ENCODE results near the gene MGLL.
"Not testable (repeated sequence)": the region's sequence is repeated elsewhere in the genome, so short reads cannot be mapped to it uniquely, and the experiment has no call there.

MGLL gene

DNA sequence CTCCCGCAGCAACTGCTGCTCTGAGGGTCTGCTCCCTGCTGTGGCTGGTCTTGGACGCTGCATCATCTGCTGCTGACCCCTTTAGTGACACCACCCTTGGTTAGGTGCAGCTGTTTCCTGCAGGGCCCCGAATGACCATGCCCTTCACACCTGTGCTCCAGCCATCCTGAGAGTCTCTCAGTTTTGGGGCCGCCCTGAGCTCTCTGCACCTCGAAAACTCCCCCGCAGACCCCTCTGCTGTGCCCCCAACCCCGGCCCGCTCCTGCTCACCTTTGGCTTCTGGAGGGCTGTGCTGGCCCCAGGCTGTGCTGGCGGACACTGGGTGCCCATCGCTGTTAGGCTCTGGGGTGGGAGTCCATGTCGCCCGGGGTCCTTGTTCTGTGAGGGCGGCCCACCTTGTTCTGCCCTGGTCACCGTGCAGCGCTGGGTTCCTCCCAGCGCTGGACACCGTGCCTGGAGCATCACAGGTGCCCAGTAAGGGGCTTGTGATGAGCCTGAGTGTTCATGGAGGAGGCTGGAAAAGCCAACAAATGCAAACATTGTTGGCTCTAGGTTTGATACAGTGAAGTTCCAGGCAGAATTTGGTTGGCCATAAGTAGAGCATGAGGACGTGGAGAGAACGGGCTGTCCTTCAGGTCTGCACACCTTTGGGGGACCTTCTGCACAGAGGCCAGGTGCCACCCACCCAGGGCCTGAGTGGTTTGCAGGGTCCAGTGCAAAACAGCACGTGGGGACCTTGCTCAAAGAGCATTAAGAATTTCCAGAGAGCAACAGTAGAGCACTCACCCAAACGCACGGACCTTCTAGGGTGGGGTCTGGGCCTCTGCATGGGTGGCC is 137.2 kb downstream of the MGLL start:
- DNase-seq = no peak

DNA sequence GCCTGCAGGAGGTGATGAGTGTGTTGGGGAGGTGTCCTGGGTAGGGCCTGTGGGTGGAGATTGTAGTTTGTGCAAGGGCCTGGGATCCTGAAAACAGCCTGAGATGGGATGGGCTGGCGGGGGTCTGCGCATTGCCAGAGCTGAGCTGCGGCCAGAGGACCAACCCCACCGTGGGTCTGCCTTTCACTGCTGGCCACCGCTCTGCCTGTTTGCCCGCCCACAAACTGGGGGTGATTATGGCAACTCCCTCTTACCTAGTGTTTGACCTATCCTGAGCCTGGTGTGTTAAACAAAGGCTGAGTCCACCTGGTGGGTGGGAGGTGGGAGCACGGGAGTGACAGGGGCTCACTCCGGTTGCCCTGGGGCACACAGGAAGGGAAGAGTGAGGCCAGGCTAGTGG is 139.8 kb downstream of the MGLL start:
- DNase-seq = no peak

DNA sequence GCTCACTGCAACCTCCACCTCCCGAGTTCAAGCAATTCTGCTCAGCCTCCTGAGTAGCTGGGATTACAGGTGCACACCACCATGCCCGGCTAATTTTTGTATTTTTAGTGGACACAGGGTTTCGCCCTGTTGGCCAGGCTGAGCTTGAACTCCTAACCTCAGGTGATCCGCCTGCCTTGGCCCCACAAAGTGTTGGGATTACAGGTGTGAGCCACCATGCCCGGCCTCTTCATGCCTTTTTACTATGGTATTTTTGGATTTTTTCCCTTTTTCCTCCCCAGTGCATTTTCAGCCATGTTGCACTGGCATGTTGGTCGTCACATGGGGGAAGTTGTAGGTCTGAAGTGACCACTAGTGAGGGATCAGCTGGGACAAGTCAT is 140.2 kb downstream of the MGLL start:
- not testable (repeated sequence) for DNase-seq

DNA sequence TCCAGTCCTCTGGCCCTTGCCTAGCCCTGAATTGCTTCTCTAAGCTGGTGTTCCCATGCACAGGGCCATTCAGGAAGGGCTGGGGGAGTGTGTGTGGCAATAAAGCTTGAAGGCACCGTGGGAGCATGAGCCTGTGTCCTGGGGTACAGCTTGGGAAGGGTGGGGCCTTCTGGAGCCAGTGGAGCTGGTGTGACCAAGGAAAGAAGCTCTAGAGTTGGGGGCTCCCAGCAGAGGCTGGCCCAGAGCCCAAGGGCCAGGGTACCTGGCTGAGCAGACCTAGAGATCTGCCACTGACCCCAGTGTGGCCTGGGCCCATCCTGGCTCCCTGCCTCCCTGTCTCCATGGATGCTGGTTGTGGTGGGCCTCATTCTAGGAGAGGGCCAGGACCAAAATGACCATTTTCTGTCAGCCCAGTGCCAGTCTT is 141.5 kb downstream of the MGLL start:
- DNase-seq = no peak

DNA sequence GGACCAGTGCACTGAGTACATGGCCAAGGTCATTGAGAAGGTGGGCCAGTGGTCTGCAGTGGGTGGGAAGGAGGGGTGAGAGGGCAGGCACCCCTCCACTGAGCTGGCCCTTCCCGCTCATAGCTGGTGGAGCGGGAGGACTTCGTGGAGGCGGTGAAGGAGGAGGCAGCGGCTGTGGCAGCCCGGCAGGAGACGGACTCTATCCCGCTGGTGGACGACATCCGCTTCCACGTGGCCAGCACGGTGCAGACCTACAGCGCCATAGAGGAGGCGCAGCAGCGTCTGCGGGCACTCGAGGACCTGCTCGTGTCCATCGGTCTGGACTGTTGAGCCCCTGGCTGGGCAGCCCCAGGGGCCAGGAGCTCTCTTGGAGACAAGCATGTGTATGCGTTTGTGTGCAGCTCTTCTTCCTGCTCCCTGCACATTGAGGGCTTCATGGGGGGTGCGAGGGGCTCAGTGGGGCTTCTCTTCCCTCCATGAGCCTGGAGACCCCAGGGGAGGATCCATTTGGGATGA is 142.1 kb downstream of the MGLL start:
- no peak for DNase-seq

DNA sequence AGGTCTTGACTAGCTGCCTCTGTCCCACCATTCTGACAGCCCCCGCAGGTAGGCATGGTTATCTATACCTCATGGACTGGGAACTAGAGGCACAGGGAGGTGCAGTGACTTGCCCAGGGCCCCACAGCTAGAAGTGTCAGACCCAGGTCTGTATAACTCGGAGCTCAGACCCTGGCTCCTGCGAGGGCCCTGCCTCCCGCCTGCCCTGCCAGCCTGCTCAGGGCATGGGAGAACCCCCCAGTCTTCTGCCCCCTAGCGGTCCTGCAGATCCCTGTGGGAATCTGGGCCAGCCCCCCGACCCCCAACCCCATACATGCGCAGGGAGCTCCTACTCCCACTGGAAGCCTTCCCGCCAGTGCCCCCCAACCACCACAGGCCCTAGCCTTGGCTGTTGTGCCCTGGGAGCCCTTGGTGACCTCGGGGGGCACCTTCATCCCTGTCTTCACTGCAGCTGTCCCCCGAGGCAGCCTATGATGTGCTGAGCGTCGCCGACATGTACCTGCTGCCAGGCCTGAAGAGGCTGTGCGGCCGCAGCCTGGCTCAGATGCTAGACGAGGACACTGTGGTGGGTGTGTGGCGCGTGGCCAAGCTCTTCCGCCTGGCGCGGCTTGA is 142.7 kb downstream of the MGLL start:
- DNase-seq = no peak

DNA sequence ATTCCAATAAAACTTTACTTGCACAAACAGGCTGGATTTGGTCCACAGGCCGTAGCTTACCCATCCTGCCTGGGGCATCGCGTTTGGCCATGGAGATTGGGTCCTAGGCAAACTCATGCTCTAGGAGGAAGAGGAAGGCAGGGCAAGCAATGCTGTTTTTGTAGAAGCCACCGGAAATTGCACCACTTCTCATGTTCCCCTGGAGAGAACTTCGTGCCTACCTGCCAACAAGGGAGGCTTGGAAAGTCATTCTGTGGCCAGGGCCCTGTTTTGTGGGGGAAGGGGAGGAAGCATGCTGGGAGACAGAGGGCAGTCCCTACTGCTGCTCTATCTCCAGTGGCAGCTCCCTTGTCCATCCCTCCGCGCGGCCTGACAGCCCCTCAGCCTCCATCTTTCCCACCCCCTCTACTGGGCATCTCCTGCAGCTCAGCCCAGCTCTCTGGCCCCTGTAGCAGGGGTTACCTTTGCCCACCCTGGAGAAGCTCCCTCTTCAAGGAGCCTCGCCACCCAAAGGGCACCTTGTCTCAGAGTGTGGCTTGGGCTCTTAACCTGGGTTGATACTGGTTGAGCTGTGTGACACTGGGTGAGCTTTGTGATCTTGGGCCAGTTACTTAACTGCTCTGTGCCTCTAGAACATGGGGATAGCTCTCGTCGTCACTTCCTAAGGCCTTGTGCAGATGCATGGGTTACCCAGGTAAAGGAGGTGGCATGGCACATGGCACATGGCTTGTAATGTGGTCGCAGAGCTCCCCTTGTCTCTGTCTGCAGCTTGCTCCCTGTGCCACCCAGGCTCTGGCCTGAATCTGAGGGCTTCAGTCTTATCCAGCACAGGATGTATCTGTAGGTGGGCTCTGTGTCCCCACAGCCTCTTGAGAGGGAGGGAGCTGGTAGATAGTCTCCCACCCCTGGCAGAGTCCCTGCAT is 143.4 kb downstream of the MGLL start:
- no peak for DNase-seq

DNA sequence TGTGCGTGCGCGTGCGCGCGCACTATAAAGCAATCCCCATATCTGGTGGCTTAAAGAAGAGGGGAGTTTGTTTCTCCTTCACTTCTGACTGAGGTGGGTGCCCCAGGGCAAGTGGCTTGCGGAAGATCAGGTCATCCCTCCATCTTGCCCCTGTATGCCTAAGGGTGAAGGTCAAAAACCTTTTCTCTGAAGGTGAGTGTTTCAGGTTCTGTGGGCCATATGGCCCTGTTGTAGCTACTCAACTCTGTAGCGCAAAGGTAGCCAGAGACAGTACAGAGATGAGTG is 144.1 kb downstream of the MGLL start:
- DNase-seq = no peak

DNA sequence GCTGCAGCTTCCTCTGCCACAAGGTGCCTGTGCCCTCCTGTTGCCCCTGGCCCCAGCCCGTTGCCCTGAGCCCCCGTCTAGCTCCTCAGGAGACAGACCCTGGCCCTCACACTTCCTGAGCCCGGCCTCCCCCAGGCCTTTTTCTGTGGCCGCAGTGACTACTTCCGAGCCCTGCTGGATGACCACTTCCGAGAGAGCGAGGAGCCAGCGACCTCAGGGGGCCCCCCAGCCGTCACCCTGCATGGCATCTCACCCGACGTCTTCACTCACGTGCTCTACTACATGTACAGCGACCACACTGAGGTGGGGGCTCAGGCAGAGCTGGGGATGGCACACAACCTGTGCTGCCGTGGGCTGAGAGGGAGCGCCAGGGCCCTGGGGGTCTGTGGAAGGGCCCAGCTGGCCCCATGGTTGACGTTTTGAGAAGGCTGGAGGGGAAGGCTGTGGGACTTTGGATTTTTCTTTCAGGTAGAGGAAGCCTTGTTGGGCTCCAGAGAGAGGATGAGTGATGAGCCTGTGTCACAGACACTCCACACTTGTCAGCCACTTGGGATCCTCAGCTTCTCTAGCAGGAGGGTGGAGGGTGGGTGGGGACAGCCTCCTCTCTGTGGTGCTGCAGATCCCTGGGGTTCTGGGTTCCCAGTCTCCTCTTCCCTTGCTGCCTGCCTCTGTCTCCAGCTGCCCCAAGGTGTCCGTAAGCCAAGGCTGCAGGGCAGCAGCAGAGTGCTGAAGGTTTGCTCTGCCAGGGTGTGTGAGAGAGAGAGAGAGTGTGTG is 144.6 kb downstream of the MGLL start:
- no peak for DNase-seq

DNA sequence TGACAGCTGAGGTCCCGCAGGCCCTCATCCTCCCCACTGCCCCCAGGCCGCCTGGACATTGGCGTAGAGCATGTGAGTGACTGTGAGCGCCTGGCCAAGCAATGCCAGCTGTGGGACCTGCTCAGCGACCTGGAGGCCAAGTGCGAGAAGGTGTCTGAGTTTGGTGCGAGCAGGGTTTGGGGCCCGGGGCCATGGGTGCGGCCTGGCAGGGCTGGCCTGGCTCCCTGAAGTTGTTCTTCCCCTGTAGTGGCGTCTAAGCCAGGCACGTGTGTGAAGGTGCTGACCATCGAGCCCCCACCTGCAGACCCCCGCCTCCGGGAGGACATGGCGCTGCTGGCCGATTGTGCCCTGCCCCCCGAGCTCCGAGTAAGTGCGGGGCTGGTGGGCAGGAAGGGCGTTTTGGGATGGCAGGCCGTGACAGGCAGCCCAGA is 145.4 kb downstream of the MGLL start:
- DNase-seq = no peak

DNA sequence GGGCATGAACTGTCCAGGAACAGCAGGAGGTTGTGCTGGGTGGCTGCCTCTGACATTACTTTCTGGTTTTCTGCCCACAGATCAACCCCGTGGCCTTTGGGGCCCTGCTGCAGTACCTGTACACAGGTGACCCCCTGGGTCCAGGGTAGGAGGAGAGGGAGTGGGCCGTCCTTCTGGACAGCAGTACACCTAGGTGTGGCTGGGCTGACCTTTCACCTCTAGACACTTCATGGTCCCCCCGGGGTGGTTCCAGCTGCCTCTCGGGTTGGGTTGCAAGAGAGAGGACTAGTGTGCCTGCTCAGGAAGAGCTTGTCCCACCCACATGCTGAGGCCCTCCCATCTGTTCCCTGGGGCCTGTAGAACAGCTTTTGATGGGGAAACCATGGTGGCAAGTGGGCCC is 145.9 kb downstream of the MGLL start:
- DNase-seq = no peak

DNA sequence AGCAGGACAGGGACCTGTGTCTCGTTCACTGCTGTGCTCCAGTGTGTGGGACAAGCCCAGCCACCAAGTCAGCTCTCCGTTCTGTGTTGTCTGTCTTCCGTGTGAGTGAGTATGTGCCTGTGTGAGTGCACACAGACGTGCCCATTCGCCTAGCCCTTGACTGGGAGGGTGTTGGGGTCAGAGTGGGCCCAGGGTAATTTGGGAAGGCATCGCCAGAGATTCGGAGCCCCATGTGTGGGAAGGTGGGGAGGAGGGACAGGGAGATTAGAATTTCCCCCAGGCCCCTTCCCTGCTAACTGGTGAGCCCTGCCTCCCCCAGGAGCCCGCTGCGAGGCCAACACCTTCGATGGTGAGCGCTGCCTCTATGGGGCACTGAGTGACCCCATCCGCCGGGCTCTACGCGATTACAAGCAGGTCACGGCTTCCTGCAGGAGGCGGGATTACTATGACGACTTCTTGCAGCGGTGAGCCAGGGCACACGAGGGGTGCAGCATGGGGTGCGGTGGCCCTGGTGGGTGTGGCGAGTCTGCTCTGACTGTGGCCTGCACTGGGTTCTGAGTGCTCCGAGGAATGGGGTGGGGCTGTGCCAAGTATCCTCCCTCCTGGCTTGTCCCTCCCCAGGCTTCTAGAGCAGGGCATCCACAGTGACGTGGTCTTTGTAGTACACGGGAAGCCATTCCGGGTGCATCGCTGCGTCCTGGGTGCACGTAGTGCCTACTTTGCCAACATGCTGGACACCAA is 146.5 kb downstream of the MGLL start:
- no peak for DNase-seq

DNA sequence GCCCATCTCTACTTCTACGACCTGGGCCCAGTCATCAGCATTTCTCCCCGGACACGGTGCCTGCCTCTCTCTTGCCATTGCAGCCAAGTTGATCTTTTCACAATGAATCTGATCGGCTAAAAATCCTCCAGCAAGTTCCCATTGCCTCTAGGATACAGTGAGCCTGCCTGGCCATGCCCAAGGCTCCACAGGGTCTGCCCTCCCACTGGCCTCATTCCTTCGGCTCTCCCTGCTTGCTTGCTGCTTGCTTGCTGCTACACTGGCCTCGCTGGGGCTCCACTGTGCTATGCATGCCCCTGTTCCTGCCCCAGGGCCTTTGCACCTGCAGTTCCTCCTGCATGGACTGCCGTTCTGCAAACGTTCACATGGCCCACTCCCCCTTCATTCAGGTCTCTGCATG is 147.5 kb downstream of the MGLL start:
- DNase-seq = no peak

DNA sequence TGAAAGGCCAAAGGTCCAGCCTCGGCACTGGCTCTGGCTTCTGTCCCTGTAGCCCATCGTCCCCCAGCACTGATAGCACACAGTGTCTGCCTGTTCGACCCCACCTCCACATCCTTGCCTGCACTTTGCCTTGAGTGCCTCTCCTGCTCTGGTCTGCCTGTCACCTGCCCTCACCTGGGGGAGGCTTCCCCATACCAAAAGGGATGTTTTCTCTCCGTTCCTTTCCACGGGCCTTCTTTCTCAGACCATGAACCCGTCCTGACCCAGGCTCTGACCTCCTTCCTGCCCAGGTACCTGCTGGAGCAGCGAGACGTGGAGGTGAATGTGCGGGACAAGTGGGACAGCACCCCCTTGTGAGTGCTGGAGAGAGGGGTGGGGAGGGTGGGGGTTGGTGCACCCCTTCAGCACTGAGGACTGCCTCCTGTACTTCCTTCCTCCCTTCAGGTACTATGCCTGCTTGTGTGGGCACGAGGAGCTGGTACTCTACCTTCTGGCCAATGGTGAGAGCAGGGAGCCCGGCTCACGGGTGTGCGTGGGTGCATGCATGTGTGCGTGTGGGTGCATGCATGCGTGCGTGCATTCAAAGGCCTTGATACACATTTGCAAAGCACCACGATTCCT is 148.1 kb downstream of the MGLL start:
- DNase-seq = no peak

DNA sequence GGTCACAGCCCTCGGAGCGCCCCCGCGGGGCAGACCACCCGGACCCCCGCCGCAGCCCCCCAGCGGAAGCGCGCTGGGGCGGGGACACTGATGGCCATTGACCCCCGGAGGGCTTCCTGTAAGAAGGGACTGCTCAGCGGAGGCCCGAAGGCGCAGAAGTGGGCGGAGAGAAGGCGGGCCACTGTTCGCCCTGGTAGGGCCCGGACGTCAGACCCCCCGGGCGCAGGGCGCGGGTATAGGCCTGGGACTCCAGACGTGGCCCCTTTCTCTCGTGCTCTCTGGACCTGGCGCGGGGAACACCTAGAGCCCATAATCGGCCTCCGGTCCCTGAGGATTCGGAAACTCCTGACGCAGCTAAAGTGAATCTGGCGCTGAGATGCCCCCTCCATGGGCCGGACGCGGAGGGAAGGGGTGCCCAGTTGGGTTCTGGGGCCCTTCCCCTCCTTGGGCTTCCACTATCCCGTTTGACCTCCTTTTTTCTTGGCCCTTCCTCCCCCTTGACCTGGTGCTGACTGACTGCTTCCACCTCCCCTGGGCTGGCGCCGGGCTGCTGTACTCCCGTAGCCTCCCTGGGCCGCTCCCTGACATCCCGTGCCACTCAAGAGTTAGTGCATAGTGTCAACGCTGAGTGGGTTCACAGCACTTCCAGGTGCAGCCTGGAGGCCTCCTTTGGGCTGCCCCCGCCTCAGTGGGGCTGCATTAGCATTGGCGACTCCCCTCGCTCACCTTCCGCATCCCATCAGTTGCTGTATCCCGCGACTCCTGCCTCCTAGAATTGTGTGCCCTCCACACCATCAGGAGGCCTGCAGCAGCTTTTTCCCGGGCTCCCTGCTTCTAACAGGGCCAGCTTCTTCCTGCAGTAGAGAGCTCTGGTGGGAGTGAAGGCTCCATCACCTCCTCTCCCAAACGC is 148.9 kb downstream of the MGLL start:
- no peak for DNase-seq

DNA sequence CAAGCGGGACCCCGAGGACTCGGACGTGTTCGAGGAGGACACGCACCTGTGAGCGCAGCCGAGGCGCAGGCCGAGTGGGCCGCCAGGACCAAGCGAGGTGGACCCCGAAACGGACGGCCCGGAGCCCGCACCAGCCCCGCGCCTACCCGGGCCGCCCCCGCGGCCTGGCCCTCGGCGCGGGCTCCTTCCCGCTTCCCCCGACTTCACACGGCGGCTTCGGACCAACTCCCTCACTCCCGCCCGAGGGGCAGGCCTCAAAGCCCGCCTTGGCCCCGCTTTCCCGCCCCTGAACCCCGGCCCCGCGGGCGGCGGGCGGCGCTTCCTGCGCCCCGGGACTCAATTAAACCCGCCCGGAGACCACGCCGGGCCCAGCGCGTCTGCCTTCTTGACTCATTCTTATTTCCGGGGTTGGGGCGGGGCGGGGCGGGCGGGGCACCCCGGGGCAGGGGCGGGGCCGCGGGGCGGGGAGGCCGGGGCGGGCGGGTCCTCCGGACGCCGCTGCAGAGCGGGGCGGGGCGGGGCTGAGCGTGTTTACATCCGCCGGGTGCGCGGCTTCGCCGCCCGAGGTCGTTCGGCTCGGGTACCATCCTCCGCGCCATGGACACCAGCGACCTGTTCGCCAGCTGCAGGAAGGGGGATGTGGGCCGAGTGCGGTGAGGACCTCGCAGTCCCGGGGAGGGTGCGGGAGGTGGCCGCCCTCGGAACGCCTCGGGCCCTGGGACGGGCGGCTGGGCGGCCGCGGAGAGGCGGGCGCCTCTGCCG is 149.7 kb downstream of the MGLL start, which contains the start of gene ABTB1:
Gene ABTB1, plus strand, starts transcription at position 524 of the 762 bp plus-strand sequence. Its CDS starts 74 bp downstream, at position 598.
- DNase-seq = no peak

DNA sequence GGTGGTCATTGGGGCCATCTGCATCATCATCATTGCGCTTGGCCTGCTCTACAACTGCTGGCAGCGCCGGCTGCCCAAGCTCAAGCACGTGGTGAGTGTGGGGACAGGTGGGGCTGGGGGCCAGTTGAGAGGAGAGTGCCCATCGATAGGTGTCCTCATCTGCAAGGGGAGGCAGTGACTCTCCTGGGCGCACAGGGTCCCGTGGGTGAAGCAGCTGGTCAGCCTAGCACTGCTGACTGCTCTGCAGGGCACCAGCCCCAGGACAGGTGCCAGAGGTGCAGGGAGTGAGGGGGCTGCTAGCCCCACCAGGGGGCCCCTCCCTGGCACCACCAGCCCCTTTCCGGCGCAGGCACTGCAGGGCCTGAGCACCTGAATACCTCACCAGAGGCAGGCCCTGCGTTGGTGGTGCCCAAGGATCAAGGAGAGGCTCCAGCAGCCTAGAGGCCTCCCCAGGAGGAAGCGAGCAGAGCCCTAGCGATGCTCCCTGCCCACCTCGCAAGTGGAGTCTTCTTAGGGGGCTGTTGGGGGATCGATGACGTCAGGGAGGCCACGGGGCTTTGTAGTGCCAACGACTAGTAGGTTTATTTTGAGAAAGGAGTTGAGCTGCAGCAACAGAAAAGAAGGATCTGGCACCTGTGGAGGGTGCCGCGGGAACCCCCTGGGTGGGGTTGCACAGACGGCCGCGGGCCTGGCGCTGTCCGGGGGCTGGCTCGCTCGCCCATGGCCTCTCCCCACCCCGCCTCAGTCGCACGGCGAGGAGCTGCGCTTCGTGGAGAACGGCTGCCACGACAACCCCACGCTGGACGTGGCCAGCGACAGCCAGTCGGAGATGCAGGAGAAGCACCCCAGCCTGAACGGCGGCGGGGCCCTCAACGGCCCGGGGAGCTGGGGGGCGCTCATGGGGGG is 150.5 kb downstream of the MGLL start:
- no peak for DNase-seq

DNA sequence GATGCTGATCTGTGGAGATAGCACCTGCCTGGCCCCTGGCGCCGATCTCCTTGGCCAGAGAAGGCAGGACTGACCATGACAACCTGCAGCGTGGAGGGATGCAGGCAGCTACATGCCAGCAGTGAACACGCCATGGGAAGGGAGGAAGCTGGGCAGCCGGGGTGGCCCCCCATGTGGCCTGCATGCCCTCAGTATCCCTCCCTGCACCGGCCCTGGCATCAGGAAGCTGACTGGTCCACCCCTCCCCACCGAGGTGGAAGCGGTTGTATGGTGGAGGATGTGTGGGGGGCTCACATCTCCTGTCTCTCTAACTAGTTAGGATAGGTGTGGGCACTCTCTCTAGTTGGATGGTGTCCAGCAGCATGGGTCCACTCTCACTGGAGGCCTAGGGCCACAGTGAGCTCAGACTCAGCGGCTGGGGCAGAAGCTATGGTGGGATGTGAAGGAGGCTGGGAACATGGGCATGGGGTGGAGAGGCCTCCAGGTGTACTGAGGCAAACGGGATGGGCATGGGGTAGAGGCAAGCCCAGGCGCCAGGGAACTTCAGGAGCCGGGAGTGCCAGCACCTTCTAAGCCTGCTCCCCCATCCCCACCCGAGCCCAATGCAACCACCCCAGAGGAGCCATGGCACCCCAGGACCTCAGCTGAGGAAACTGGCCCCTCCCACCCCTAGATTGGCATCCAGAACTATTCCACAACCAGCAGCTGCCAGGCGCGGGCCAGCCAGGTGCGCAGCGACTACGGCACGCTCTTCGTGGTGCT is 151.4 kb downstream of the MGLL start:
- DNase-seq = no peak
